ENCODE results near the gene PLSCR1. TPM values are rescaled to one million over a fixed set of nuclear protein-coding genes. Genes with fewer than 3 reads are reported as not detected.
A peak's percentile ranks its signal among the peaks of the same experiment; 100 is the strongest.

The PLSCR1 gene
- 56.4 and 123 TPM in 2 replicates for total RNA-seq

DNA sequence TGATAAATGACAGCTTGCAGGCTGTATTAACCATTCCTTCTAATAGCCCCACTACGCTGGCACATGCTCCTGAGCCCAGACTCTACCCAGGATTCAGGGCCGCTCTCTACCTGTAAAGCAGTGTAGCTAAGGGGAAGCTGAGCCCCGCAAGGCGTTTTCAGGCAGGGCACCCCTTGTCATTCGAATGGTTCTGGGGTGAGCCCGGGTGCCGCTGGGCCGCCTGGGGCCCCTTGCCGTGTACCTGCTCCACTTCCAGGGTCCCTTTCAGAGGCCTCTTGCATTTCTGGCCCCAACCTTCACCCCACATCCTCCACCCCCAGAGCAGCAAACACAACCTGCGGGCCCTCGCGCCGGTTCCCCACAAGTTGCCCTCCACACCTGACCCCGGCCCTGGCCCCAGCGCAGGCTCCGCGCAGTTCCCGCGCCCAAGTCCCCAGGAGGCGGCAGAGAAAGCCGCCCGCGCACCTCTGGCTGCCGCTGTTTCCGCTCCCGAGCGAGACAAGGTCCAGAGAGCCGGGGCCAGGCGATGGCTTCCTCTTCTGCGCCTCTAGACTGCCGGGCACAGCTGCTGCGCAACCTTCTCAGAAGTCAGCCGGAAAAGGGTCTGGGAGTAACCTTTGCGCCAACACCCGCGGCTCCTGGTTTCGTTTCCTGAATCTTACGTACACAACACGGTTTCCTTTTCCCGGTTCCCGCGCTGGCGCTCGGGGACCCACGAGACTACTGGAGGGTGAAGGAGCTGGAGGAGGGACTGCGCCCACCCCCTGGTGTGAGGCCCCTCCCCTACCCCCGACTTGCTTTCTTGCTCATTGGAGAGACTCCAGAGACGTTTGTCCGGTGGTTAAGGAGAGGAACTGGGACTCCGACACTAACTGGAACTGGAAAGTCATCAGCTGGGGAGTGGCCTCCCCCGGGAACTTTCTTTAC lies at the start of gene PLSCR1:
PLSCR1 (minus strand) TSS at position 606 of the 927 bp plus-strand sequence. CDS start 8,055 bp downstream, outside the sequence.
- DNase-seq (ENCODE audit: low read depth in 2 of 2), result peak; percentile 52 to 95

DNA sequence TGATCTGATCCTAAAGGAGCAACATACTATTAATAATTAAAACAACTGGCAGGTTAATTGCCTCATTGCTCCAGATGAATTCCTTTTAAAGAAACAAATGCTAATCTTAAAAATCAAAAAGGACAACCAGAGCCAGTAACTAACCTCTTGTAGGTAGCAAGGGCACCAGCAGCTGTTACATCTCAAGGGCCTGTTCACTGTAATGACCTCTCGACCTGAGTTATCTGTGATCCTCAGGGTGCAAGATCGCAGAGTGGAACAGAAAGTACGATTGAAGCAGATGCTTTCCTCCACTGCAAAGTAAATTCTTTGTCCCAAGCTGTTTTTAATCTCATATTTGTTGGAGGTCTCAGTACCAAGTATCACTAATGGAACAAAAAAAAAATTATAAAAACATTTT lies 49.4 kb upstream of the PLSCR1 start:
- DNase-seq (ENCODE audit: low read depth in 2 of 2), result no peak

DNA sequence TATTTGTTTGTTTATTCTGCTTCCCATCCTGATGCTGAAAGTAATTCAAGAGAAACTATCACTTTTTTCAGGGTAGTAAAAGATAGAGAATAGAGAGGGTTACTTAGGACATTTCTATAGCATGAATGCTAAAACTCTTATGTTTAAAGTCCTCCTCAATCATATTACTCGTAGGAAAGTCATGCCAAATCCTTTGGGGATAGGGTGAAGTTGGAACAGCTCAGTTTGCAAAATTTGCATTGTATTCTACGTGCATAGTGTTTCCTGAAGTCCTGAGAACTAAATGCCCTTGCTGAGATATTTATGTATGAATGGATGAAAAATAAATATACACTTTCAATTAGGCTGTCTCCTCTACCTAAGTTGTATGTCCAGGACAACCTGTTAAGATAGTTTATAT lies 46.1 kb upstream of the PLSCR1 start:
- DNase-seq (ENCODE audit: low read depth in 2 of 2), result peak in 1 of 2 donors; percentile 21

- DNase-seq (ENCODE audit: low read depth in 2 of 2), result peak; percentile 27 to 49
These were observed 45.6 kb upstream of the PLSCR1 start for GRCh38 chr3:146589899-146590508.

GRCh38 chr3:146585156-146585555 lies 40.7 kb upstream of the PLSCR1 start:
- DNase-seq (ENCODE audit: low read depth in 2 of 2), result no peak

GRCh38 chr3:146581951-146582467 lies 37.6 kb upstream of the PLSCR1 start:
- no peak for DNase-seq (ENCODE audit: low read depth in 2 of 2)

DNA sequence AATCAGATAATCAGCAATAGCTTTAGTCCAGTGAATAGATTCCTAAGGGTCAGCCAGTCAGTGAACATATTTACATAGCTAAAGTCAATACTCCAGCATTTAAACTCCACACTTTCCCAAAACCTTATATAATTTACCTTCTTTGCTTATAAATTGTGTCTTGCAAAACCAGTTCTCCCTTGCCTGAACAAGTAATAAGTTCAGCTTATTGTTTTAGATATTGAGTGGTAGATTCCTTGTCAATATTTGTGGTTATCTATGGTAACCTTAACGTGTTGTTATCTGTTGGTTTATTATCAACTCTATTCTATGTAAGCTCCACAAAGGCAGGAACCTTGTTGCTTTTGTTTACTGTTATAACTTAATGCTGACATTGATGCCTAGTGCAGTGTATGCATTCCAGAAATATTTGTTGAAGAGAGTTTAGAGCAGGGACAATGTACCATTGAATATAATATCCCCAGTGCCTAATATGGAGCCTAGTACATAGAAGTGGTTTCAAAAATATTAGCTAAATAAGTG lies 36.7 kb upstream of the PLSCR1 start:
- DNase-seq (ENCODE audit: low read depth in 2 of 2), result peak in 1 of 2 donors; percentile 2

GRCh38 chr3:146577662-146578061 lies 33.3 kb upstream of the PLSCR1 start:
- peak; percentile 73 to 75 for DNase-seq (ENCODE audit: low read depth in 2 of 2)

DNA sequence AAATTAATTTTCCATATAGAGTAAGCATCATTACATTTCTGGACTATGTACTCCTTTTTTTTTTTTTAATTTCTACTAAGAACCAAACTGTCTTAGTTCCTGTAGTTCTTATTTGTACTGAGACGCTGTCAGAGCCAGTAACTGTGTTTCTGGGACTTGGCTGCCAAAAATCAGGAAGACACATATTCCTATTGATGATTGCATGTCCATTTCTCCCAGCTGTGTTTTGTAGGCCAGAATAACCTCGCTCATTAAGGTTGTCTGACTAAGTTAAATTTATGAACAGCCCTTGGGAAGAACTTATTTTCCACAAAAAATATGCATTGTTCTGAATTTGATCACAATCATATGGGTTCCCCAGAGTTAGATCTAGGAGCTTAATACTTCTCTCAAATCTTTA lies 31.2 kb upstream of the PLSCR1 start:
- no peak for DNase-seq (ENCODE audit: low read depth in 2 of 2)

- no peak for DNase-seq (ENCODE audit: low read depth in 2 of 2)
These were observed 29.8 kb upstream of the PLSCR1 start for GRCh38 chr3:146574173-146574572.

DNA sequence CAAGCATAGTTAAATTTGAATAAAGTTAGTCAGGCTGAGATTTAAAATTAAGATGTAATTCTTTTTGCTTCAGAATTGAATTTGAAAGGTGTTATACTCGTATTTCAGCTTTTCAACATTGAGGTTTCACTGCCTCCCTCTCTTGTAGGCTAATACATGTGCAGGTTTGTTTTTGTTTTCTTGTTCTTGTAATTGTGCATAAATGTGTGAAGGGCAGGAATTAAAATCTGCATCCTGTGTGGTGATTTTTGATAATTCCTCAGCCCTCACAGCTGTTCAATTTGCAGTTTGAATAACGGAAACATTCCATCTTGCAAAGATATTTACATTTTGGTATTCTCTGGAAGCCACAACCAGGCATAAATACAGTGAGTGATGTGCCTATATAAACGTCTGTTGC lies 24.9 kb upstream of the PLSCR1 start:
- DNase-seq (ENCODE audit: low read depth in 2 of 2), result no peak

- DNase-seq (ENCODE audit: low read depth in 2 of 2), result no peak
These were observed 21.7 kb upstream of the PLSCR1 start for GRCh38 chr3:146566138-146566537.

- DNase-seq (ENCODE audit: low read depth in 2 of 2), result no peak
These were observed 17.5 kb upstream of the PLSCR1 start for GRCh38 chr3:146561879-146562278.

DNA sequence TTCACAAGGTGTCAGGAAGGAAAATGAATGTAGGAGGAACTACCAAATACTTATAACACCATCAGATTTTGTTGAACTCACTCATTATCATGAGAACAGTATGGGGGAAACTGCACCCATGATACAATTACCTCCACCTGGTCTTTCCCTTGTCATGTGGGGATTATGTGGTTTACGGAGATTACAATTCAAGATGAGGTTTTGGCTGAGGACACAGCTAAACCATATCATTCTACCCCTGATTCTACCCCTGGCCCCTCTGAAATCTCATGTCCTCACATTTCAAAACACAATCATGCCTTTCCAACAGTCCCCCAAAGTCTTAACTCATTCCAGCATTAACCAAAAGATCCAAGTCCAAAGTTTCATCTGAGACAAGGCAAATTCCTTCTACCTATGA lies 17.1 kb upstream of the PLSCR1 start:
- DNase-seq (ENCODE audit: low read depth in 2 of 2), result no peak

DNA sequence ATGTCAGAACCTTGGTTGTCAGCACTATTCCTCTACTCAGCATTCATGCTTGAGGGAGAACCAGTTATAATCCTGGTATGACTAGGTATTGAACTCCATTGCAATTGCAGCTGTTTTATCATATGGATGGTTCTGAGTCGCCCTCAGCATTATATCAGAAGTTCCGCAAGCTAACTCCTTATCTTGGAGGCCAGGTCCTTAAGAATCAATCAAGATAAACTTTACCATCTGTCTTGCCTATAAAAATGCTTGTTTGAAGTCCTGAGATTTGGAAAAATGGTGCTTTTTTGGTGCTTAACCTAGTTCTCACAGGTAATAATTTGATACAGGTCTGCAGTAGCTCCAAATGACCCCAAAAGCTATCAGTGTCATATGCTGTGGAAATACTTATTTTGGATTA lies 16.3 kb upstream of the PLSCR1 start:
- no peak for DNase-seq (ENCODE audit: low read depth in 2 of 2)

- DNase-seq (ENCODE audit: low read depth in 2 of 2), result no peak
These were observed 15.0 kb upstream of the PLSCR1 start for GRCh38 chr3:146559388-146559787.

- no peak for DNase-seq (ENCODE audit: low read depth in 2 of 2)
These were observed 14.4 kb upstream of the PLSCR1 start for GRCh38 chr3:146558781-146559180.

GRCh38 chr3:146557745-146558144 lies 13.3 kb upstream of the PLSCR1 start:
- DNase-seq (ENCODE audit: low read depth in 2 of 2), result no peak

GRCh38 chr3:146555311-146555710 lies 10.9 kb upstream of the PLSCR1 start:
- DNase-seq (ENCODE audit: low read depth in 2 of 2), result no peak

GRCh38 chr3:146554151-146554760 lies 9.8 kb upstream of the PLSCR1 start:
- no peak for DNase-seq (ENCODE audit: low read depth in 2 of 2)

DNA sequence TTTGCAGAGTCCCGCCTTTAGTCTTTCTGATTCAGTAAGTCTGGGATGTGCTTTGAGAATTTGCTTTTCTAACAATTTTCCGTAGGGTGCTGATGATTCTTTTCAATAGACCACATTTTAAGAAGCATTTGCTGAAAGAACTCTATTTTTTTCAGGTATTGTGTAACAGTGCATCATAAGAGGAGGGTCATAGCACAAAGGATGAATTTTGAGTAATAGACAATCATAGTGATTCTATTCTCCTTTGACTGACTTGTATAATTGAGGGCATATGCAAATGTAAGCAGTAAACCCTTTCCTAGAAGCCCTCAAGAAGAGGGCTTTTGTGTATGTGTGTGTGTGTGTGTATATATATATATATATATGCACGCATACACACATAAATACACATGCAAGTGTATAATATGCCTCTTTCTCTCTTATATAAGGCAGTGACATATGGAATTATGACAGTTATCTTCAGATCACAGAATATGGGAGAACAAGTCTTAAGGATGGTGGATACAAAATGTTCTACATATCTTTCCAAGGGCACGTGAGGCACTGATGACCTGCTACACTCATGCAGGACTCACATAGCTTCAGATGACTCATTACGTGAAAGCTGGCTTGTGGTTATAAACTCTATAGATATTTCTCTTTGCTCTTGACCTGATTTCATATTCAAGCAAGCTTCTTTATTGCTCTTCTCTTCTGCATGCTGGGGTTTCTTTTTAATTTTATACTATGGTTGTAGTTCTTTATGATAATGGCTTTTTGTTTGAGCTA lies 6.5 kb upstream of the PLSCR1 start:
- DNase-seq (ENCODE audit: low read depth in 2 of 2), result peak in 1 of 2 donors; percentile 30
